Stimulated activated CD8-positive, alpha-beta memory T cell treated with anti-CD3 and anti-CD28 coated beads, Interleukin-15, amount 100 ng/mL, for 48 hours (primary cell): ENCODE data around the gene MACROD1.
"Not testable (repeated sequence)": the region's sequence is repeated elsewhere in the genome, so short reads cannot be mapped to it uniquely, and the experiment has no call there.

Source experiments
- DNase-seq, 2 donors: peaks; one replicate each; pipeline ENCODE4 v3.0.0-alpha.2; 2020; ENCODE audit warnings: low read depth in 2 of 2

MACROD1 gene

DNA sequence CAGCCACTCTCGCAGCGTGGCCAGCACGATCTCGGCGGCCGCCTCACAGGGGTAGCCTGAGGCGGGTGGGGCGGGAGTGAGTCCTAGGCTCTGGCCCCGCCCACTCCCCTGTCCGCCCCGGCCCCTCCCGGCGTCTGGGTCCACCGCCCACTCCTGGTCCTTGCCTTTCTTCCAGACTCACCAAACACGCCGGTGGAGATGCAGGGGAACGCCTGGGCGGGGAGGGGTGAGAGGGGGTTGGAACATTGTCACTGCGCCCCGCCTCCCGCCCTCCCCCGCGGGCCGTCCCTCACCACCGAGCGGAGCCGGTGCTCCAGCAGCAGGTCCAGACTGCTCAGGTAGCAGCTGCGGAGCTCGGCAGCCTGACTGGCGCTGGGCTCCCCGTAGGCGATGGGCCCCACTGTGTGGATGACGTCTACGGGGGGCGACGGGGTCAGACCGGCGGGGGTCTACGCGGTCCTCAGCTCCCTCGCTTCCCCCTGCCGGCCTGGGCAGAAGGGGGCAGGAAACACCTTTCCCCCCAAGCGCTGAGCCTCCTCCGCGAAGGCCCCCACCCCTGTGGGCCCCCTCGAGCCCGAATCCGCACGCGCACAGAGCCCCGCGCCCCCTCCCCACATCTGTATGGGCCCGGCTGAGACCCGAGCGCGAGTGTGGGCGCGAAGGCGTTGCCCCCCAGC is 166.4 kb downstream of the MACROD1 start:
- DNase-seq, result peak; percentile 28 to 32

- no peak for DNase-seq
Measured at GRCh38 chr11:63998558-63999348, 167.2 kb downstream of the MACROD1 start.

- DNase-seq, result no peak
Measured at GRCh38 chr11:63997801-63998337, 168.0 kb downstream of the MACROD1 start.

DNA sequence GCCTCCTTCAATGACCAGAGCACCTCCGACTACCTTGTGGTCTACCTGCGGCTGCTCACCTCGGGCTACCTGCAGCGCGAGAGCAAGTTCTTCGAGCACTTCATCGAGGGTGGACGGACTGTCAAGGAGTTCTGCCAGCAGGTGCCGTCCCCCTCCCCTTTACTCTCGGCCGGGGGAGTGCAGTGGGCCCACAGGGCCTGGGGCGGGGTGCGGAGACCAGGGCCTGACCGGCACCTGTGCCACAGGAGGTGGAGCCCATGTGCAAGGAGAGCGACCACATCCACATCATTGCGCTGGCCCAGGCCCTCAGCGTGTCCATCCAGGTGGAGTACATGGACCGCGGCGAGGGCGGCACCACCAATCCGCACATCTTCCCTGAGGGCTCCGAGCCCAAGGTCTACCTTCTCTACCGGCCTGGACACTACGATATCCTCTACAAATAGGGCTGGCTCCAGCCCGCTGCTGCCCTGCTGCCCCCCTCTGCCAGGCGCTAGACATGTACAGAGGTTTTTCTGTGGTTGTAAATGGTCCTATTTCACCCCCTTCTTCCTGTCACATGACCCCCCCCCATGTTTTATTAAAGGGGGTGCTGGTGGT is 168.7 kb downstream of the MACROD1 start:
- DNase-seq, result no peak

GRCh38 chr11:63996512-63996911 is 169.4 kb downstream of the MACROD1 start:
- no peak for DNase-seq

DNA sequence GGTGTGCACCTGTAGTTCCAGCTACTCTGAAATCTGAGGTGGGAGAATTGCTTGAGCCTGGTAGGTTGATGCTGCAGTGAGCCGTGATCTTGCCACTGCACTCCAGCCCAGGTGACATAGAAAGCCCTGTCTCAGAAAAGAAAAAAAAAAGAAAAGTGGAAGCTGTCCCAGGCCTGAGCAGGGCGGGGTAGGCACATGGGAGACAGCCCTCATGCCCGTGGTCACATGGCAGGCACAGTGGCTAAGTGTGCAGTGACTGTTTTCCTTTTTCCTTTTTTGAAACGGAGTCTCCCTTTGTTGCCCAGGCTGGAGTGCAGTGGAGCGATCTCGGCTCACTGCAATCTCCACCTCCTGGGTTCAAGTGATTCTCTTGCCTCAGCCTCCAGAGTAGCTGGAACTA is 171.9 kb downstream of the MACROD1 start:
- DNase-seq, result no peak

DNA sequence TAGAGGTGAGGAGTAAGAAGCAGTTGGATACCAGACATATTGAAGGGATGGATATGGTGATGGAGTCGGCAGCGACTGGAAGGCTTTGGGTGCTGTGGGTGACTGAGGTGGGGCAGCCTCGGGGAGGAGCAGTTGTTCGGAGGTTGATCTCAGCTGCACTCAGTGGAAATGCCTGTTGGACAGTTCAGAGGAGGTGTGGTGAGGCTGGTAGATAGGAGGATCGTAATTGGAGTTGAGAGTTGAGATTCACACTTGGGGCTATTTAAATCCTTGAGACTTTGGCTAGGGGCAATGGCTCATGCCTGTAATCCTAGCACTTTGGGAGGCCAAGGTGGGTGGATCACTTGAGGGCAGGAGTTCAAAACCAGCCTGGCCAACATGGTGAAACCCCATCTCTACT is 172.8 kb downstream of the MACROD1 start:
- DNase-seq, result no peak

GRCh38 chr11:63991558-63991957 is 174.4 kb downstream of the MACROD1 start:
- DNase-seq, result no peak

GRCh38 chr11:63986932-63987513 is 178.9 kb downstream of the MACROD1 start:
- DNase-seq, result no peak

DNA sequence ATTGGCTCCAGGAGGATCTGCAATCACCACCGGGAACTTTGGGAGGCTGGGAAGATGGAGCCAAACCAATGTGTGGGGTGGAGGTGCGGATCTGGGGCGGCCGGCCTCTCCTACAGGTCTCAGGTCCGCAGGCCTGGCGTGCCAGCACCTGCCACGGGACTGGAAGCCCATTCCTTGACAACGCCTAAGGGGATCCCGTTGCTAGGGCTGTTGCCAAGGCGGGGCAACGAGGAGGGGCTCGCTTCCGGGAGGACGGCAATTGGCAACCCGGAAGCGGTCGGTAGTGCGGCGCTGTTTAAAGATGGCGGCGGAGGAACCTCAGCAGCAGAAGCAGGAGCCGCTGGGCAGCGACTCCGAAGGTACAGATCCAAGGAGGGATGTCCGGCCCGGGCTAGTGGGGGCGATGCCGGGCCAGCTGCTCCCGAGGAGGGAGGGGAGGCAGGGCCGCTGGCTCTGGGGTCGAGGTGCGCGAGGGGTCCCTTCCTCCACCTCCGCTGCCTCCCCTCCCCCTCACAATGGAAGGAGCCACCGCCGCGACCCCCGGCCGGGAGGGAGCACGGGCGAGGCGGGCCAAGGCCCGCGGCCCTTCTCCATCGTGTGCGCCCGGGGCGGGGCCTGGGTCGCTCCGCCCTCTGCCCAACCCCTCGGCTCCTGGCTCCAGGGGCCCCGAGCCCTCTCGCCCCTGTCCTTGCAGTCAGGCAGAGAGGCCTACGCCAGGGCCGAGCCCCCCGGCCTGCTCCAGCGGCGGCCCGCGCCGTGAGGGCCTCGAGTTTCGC is 179.6 kb downstream of the MACROD1 start, which contains the start of gene OTUB1:
Gene OTUB1, plus strand, starts transcription at position 283 of the 776 bp plus-strand sequence. Its CDS starts 19 bp downstream, at position 302.
- peak; percentile 83 to 86 for DNase-seq

- peak; percentile 55 to 69 for DNase-seq
Measured at GRCh38 chr11:63985812-63986155, 180.1 kb downstream of the MACROD1 start.

DNA sequence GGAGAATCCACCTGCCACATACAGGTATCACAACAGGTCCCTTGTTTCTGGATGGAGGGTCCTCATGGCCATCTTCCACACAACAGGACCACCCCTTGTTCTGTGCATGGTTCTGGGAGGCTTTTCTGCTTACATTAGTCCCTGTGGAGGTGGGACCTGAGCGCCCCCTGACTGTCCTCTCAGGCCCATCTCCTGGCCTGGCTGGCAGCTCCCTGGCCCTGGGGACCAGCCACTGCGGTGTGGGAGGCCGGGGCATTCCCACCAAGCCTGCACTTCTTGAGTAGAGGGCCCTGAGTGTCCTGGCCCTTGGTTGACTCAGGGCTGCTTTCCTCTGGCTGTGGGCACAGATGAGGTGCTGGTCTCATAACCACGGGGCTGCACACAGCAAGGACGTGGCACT is 186.5 kb downstream of the MACROD1 start:
- DNase-seq, result no peak

DNA sequence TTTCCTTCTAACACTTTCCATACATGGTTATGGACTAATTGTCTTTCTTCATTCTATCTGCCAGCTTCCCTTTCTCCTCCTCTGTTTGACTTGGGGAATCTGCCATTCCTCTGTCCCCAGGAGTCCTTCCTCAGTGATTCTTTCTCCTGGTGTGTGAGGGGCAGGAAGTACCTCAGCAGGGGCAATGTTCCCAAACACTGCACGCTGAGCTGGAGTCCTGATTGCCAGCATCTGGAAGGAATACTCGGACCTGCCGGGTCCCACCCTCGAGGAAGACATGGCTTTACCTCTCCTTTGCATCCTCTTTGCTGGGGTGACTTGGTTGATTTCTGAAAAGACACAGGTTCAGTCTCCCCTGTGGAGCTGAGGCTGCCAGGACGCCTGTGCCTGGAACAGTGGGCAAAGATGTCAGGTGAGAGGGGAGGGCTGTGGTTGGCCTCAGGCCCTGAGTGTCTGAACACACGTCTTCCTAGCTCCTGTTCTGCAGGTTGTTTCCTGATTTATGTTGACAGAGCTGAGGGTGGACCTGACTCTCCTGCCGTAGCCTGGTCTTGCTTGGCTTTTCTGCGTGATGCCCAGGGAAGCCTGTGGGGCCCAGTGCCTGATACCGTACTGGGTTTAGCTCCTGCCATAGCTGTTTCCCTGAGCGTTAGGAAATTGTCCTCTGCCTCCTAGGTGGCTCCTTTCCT is 187.2 kb downstream of the MACROD1 start:
- no peak for DNase-seq

GRCh38 chr11:63974259-63975143 is 191.4 kb downstream of the MACROD1 start, which contains the start of gene COX8A:
Gene COX8A (plus strand): TSS chr11:63974620. CDS start chr11:63974681, 61 bp downstream.
- peak; percentile 94 to 95 for DNase-seq

GRCh38 chr11:63973912-63974258 is 192.0 kb downstream of the MACROD1 start:
- not testable (repeated sequence) for DNase-seq

DNA sequence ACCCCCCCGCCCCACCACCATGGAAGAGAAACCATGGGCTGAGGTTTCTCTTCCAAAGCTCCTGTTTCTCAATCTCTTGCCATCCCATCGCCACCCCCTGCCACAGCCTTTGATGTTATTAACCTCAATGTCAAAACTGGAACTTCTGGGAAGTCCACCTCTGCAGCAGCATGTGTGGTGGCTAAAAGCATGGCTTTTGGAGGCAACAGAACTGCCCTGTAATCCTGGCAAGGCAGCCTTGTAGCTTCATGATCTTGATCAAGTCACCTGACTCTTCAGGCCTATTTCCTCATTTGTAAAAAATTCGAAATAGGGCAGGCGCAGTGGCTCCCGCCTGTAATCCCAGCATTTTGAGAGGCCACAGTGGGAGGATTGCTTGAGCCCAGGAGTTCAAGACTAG is 195.0 kb downstream of the MACROD1 start:
- no peak for DNase-seq

DNA sequence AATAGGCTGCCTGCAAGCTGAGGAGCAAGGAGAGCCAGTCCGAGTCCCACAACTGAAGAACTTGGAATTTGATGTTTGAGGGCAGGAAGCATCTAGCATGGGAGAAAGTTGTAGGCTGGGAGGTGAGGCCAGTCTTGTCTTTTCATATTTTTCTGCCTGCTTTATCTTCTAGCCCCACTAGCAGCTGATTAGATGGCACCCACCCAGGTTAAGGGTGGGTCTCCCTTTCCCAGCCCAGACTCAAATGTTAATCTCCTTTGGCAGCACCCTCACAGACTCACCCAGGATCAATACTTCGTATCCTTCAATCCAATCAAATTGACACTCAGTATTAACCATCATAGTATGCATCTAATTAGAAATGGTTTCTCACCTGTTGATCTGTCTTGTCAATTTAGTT is 196.5 kb downstream of the MACROD1 start:
- DNase-seq, result no peak

DNA sequence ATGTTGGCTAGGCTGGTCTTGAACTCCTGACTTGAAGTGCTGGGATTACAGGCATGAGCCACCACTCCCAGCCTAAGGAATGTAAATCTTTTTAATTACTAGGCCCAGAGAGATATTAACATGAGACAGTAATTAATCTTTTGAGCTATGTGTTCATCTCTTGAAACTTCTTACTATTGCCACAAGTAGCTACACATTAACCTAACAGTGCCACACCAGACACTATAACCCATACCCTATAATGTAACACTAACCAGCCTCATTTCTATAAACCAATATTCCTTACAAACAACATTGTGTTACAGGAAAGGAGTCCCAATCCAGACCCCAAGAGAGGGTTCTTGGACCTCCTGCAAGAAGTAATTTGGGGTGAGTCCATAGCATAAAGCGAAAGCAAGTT is 199.5 kb downstream of the MACROD1 start:
- DNase-seq, result no peak

GRCh38 chr11:63963895-63964294 is 202.0 kb downstream of the MACROD1 start:
- not testable (repeated sequence) for DNase-seq
